K562 (cell line): Measurements from ENCODE around the gene PTOV1. TPM values are rescaled to one million over a fixed set of nuclear protein-coding genes. Genes with fewer than 3 reads are reported as not detected.
A peak's percentile ranks its signal among the peaks of the same experiment; 100 is the strongest.

ENCODE experiments used
- ATF7 ChIP-seq: fragments of 450-650 bp; IDR thresholded peaks from 2 replicates; pipeline ENCODE4 v1.7.1; 2014; ENCODE audit warnings: mild to moderate bottlenecking, moderate library complexity
- ETV5 ChIP-seq: sonication (generic); formaldehyde crosslinking; IDR thresholded peaks from 2 replicates; pipeline ENCODE4 v1.4.0; 2020; ENCODE audit warnings: low read depth, mild to moderate bottlenecking, missing genetic modification reagents
- ETV6 ChIP-seq, 3 experiments: fragments of 150-350 bp in 1 of 3; sonication (generic) in 1 of 3; formaldehyde crosslinking in 1 of 3; IDR thresholded peaks; 2 replicates each; pipeline versions ENCODE4 v1.6.1 to v1.8.0; 2014 to 2022; ENCODE audit warnings: borderline replicate concordance in 2 of 3, low read depth in 2 of 3, antibody characterized with exemption in 1 of 3, low read length in 1 of 3, mild to moderate bottlenecking in 1 of 3, missing genetic modification reagents in 1 of 3
- GATA2 ChIP-seq: sonication (generic); formaldehyde crosslinking; IDR thresholded peaks from 2 replicates; pipeline ENCODE4 v1.4.0; 2020; ENCODE audit warnings: mild to moderate bottlenecking, missing genetic modification reagents
- KDM2B ChIP-seq: fragments of 250-450 bp; sonication (Bioruptor Pico); IDR thresholded peaks from 2 replicates; pipeline ENCODE4 v1.8.0; 2021; ENCODE audit warnings: mild to moderate bottlenecking, moderate library complexity
- KDM4B ChIP-seq, 2 experiments: fragments of 450-650 bp in 1 of 2; sonication (generic) in 1 of 2; IDR thresholded peaks; 2 replicates each; pipeline ENCODE4 v1.6.1; 2016 to 2017; ENCODE audit warnings: borderline replicate concordance in 2 of 2, antibody characterized with exemption in 1 of 2, low read depth in 1 of 2, mild to moderate bottlenecking in 1 of 2
- MTA2 ChIP-seq: fragments of 450-650 bp; IDR thresholded peaks from 2 replicates; pipeline ENCODE4 v1.6.1; 2016; ENCODE audit warnings: low read depth
- NFIC ChIP-seq: fragments of 450-650 bp; IDR thresholded peaks from 2 replicates; pipeline ENCODE4 v1.6.1; 2017; ENCODE audit warnings: mild to moderate bottlenecking, inconsistent platforms
- ZNF311 ChIP-seq: fragments of 250-450 bp; sonication (Bioruptor Pico); IDR thresholded peaks from 2 replicates; pipeline ENCODE4 v1.4.0; 2020; ENCODE audit warnings: mild to moderate bottlenecking, moderate library complexity
- ZNF384 ChIP-seq: IDR thresholded peaks from 2 replicates; pipeline ENCODE4 v1.6.1; 2012; ENCODE audit warnings: low read depth, low read length, improper control_type of control experiment
- ZNF696 ChIP-seq: fragments of 250-450 bp; sonication (Bioruptor Pico); conservative IDR thresholded peaks from 2 replicates; pipeline ENCODE4 v1.4.0; 2020; ENCODE audit warnings: mild to moderate bottlenecking, moderate library complexity
- polyA plus RNA-seq, 8 experiments: library from polyadenylated mRNA; depleted of rRNA in 4 of 8; stranded (reverse) in 5 of 8; unstranded in 3 of 8; fragments of >200 nt; fragmentation: Nextera tagmentation in 2 of 8; fragmentation: Illumina TruSeq in 1 of 8; extraction: Ambion mirVana in 2 of 8; extraction: Trizol in 1 of 8; gene quantifications; 2 replicates each; pipeline versions ENCODE4 v1.2.1 to v1.2.3, GENCODE V29; 2011 to 2014; ENCODE audit warnings: inconsistent platforms in 1 of 8, missing spikeins in 1 of 8
- total RNA-seq, 7 experiments: library from RNA; depleted of rRNA in 6 of 7; stranded (reverse); fragments of >200 nt in 6 of 7; fragmentation: Illumina TruSeq in 2 of 7; extraction: Trizol in 2 of 7; gene quantifications; 2 replicates each; pipeline versions ENCODE4 v1.2.1 to v1.2.3, GENCODE V29; 2011 to 2021; ENCODE audit warnings: low replicate concordance in 1 of 7
- TF ChIP-seq, protein P1 (sequence below): sonication (generic); formaldehyde crosslinking; IDR thresholded peaks from 2 replicates; pipeline ENCODE4 v1.8.0; 2022; ENCODE audit warnings: mild to moderate bottlenecking, missing genetic modification reagents
- TF ChIP-seq, protein P2 (sequence below): fragments of 250-450 bp; sonication (Bioruptor Pico); IDR thresholded peaks from 2 replicates; pipeline ENCODE4 v1.5.0; 2020; ENCODE audit warnings: mild to moderate bottlenecking
- TF ChIP-seq, protein P3 (sequence below): fragments of 250-450 bp; sonication (Bioruptor Pico); IDR thresholded peaks from 2 replicates; pipeline ENCODE4 v1.4.0; 2020
- TF ChIP-seq, protein P4 (sequence below): fragments of 450-650 bp; IDR thresholded peaks from 2 replicates; pipeline ENCODE4 v1.6.1; 2016; ENCODE audit warnings: low read depth, mild to moderate bottlenecking, moderate library complexity

PTOV1 gene
- total and polyA plus RNA-seq, 9 of the 15 experiments (the other 6 are each of a cell fraction or from before 2014, with no cell fraction given) = 4.9 to 169 (median 43.5) TPM

DNA sequence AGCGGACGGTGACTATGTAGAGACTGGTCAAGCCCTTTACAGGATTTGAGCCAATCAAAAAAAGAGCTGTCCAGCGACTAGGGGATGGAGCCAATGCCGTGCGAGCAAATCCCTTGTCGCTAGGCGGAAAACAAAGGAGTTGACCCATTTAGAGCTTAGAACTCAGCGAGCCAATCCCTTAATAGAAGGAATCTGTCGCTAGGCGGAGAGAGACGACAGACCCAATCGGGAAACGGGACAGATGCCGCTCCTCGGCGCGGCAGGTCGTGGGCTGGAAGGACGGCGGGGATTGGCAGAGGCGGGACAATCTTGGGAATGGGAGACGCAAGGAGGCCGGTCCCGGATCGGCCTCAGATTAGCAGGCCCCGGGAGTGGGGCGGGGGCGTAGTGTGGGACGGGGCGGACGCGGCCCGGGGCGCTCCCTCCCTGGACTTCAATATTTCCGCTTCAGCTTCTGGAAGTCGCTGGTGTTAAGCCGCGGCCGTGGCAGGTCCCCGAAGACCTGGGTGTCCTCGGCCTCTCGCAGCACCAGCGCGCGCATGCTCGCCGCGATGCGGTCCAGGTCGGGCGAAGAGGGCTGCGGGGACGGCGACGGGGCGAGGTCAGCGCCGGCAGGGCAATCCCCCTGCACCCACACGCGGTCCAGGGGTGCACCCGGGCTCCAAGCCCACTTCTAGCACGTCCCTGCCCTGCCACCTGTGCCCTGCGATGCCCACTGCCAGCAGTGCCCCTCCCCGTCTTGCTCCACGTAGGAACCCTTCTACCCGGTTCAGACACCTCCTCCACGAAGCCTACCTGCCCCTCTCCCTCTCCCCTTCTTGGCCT lies 18.7 kb downstream of the PTOV1 start (continued):
- TF ChIP-seq KDM2B (peak; percentile 36; the same call in 1 of the 2 replicates), ZNF384 (no peak), ATF7 (peak; percentile 70), ETV6 (IDR thresholded peaks at IDR 0.05; ENCODE audit: borderline replicate concordance in 1 of 2, low read depth in 2 of 2, low read length in 1 of 2) (no peak), ETV6 (CRISPR knock-in tag; IDR thresholded peaks at IDR 0.05; ENCODE audit: borderline replicate concordance) (no peak), MTA2 (no peak), ZNF311 (CRISPR knock-in tag) (no peak), GATA2 (CRISPR knock-in tag) (no peak), ETV5 (0 out of 2 replicates have a peak, but pooled peaks have one; percentile 52), ZNF696 (CRISPR knock-in tag) (no peak), KDM4B (IDR thresholded peaks at IDR 0.05; ENCODE audit: borderline replicate concordance in 2 of 2, low read depth in 1 of 2) (no peak), NFIC (no peak; the same call in 1 of the 2 replicates)
- TF ChIP-seq, protein P1, sequence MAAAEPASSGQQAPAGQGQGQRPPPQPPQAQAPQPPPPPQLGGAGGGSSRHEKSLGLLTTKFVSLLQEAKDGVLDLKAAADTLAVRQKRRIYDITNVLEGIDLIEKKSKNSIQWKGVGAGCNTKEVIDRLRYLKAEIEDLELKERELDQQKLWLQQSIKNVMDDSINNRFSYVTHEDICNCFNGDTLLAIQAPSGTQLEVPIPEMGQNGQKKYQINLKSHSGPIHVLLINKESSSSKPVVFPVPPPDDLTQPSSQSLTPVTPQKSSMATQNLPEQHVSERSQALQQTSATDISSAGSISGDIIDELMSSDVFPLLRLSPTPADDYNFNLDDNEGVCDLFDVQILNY (CRISPR knock-in tag) = no peak
- TF ChIP-seq, protein P2, sequence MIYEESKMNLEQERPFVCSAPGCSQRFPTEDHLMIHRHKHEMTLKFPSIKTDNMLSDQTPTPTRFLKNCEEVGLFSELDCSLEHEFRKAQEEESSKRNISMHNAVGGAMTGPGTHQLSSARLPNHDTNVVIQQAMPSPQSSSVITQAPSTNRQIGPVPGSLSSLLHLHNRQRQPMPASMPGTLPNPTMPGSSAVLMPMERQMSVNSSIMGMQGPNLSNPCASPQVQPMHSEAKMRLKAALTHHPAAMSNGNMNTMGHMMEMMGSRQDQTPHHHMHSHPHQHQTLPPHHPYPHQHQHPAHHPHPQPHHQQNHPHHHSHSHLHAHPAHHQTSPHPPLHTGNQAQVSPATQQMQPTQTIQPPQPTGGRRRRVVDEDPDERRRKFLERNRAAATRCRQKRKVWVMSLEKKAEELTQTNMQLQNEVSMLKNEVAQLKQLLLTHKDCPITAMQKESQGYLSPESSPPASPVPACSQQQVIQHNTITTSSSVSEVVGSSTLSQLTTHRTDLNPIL (CRISPR knock-in tag) = no peak
- TF ChIP-seq, protein P3, sequence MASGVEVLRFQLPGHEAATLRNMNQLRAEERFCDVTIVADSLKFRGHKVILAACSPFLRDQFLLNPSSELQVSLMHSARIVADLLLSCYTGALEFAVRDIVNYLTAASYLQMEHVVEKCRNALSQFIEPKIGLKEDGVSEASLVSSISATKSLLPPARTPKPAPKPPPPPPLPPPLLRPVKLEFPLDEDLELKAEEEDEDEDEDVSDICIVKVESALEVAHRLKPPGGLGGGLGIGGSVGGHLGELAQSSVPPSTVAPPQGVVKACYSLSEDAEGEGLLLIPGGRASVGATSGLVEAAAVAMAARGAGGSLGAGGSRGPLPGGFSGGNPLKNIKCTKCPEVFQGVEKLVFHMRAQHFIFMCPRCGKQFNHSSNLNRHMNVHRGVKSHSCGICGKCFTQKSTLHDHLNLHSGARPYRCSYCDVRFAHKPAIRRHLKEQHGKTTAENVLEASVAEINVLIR (CRISPR knock-in tag) = no peak
- TF ChIP-seq, protein P4, sequence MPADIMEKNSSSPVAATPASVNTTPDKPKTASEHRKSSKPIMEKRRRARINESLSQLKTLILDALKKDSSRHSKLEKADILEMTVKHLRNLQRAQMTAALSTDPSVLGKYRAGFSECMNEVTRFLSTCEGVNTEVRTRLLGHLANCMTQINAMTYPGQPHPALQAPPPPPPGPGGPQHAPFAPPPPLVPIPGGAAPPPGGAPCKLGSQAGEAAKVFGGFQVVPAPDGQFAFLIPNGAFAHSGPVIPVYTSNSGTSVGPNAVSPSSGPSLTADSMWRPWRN = peak; percentile 77
